HEK293 (cell line): ENCODE data around the gene TBC1D22A.

ENCODE experiments used
- CTCF ChIP-seq: fragments of 450-650 bp; formaldehyde crosslinking; IDR thresholded peaks from 2 replicates; pipeline ENCODE4 v1.5.1; 2016; ENCODE audit warnings: missing biosample characterization, missing genetic modification characterization
- GLIS2 ChIP-seq: fragments of 450-650 bp; formaldehyde crosslinking; IDR thresholded peaks from 2 replicates; pipeline ENCODE4 v1.5.1; 2016; ENCODE audit warnings: missing biosample characterization, missing genetic modification characterization
- YY1 ChIP-seq: fragments of 450-650 bp; formaldehyde crosslinking; IDR thresholded peaks from 2 replicates; pipeline ENCODE4 v1.5.1; 2018; ENCODE audit warnings: missing biosample characterization, missing genetic modification characterization
- ZNF184 ChIP-seq: fragments of 450-650 bp; IDR thresholded peaks from 2 replicates; pipeline ENCODE4 v1.5.1; 2018; ENCODE audit warnings: missing biosample characterization, mild to moderate bottlenecking, missing genetic modification characterization
- ZNF24 ChIP-seq: fragments of 450-650 bp; formaldehyde crosslinking; IDR thresholded peaks from 2 replicates; pipeline ENCODE4 v1.5.1; 2016; ENCODE audit warnings: missing biosample characterization, missing genetic modification characterization
- ZNF335 ChIP-seq: fragments of 450-650 bp; formaldehyde crosslinking; conservative IDR thresholded peaks from 2 replicates; pipeline ENCODE4 v1.5.1; 2016; ENCODE audit warnings: missing biosample characterization, missing genetic modification characterization
- ZNF341 ChIP-seq: fragments of 450-650 bp; formaldehyde crosslinking; IDR thresholded peaks from 2 replicates; pipeline ENCODE4; 2016; ENCODE audit warnings: low read depth, missing biosample characterization, missing genetic modification characterization
- ZNF548 ChIP-seq: fragments of 450-650 bp; formaldehyde crosslinking; IDR thresholded peaks from 2 replicates; pipeline ENCODE4 v1.5.1; 2016; ENCODE audit warnings: missing biosample characterization, missing genetic modification characterization
- TF ChIP-seq, protein P1 (sequence below): fragments of 450-650 bp; formaldehyde crosslinking; IDR thresholded peaks from 2 replicates; pipeline ENCODE4 v1.5.1; 2016; ENCODE audit warnings: missing biosample characterization, missing genetic modification characterization
- TF ChIP-seq, protein P2 (sequence below): fragments of 450-650 bp; formaldehyde crosslinking; IDR thresholded peaks from 2 replicates; pipeline ENCODE4 v1.5.1; 2016; ENCODE audit warnings: missing biosample characterization, missing genetic modification characterization, low read depth
- TF ChIP-seq, protein P3 (sequence below): fragments of 450-650 bp; formaldehyde crosslinking; IDR thresholded peaks from 2 replicates; pipeline ENCODE4 v1.5.1; 2016; ENCODE audit warnings: missing biosample characterization, missing genetic modification characterization

DNA sequence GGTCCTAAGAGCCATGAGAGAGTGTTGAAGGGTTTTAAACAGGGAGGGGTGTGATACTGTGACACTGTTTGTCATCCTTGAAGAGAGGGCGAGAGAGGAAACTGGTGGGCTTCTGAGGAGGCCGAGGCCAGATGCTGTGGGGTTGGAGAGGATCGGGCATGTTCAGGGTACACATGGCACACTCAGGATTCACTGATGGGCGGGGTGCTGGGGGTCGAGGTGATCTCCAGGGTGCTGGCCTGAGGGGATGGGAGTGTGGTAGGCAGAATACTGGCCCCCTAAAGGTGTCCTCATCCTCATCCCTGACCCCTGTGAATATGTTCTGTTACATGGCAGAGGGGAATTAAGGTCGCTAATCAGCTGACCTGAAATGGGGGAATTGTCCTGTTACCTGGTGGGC, 7.3 kb downstream of the TBC1D22A start:
- TF ChIP-seq ZNF341 (no peak), ZNF24 (tag by site-specific recombination) (no peak), GLIS2 (no peak), YY1 (no peak), CTCF (tag by site-specific recombination) (no peak), ZNF335 (tag by site-specific recombination) (no peak), ZNF184 (tag by site-specific recombination) (no peak), ZNF548 (tag by site-specific recombination) (no peak)
- TF ChIP-seq, protein P1, sequence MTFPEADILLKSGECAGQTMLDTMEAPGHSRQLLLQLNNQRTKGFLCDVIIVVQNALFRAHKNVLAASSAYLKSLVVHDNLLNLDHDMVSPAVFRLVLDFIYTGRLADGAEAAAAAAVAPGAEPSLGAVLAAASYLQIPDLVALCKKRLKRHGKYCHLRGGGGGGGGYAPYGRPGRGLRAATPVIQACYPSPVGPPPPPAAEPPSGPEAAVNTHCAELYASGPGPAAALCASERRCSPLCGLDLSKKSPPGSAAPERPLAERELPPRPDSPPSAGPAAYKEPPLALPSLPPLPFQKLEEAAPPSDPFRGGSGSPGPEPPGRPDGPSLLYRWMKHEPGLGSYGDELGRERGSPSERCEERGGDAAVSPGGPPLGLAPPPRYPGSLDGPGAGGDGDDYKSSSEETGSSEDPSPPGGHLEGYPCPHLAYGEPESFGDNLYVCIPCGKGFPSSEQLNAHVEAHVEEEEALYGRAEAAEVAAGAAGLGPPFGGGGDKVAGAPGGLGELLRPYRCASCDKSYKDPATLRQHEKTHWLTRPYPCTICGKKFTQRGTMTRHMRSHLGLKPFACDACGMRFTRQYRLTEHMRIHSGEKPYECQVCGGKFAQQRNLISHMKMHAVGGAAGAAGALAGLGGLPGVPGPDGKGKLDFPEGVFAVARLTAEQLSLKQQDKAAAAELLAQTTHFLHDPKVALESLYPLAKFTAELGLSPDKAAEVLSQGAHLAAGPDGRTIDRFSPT, result no peak
- TF ChIP-seq, protein P2, sequence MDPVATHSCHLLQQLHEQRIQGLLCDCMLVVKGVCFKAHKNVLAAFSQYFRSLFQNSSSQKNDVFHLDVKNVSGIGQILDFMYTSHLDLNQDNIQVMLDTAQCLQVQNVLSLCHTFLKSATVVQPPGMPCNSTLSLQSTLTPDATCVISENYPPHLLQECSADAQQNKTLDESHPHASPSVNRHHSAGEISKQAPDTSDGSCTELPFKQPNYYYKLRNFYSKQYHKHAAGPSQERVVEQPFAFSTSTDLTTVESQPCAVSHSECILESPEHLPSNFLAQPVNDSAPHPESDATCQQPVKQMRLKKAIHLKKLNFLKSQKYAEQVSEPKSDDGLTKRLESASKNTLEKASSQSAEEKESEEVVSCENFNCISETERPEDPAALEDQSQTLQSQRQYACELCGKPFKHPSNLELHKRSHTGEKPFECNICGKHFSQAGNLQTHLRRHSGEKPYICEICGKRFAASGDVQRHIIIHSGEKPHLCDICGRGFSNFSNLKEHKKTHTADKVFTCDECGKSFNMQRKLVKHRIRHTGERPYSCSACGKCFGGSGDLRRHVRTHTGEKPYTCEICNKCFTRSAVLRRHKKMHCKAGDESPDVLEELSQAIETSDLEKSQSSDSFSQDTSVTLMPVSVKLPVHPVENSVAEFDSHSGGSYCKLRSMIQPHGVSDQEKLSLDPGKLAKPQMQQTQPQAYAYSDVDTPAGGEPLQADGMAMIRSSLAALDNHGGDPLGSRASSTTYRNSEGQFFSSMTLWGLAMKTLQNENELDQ (tag by site-specific recombination), result no peak
- TF ChIP-seq, protein P3, sequence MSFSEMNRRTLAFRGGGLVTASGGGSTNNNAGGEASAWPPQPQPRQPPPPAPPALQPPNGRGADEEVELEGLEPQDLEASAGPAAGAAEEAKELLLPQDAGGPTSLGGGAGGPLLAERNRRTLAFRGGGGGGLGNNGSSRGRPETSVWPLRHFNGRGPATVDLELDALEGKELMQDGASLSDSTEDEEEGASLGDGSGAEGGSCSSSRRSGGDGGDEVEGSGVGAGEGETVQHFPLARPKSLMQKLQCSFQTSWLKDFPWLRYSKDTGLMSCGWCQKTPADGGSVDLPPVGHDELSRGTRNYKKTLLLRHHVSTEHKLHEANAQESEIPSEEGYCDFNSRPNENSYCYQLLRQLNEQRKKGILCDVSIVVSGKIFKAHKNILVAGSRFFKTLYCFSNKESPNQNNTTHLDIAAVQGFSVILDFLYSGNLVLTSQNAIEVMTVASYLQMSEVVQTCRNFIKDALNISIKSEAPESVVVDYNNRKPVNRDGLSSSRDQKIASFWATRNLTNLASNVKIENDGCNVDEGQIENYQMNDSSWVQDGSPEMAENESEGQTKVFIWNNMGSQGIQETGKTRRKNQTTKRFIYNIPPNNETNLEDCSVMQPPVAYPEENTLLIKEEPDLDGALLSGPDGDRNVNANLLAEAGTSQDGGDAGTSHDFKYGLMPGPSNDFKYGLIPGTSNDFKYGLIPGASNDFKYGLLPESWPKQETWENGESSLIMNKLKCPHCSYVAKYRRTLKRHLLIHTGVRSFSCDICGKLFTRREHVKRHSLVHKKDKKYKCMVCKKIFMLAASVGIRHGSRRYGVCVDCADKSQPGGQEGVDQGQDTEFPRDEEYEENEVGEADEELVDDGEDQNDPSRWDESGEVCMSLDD (tag by site-specific recombination), result no peak
